LNCaP clone FGC (cell line): ENCODE results near the gene GRB10.

Experiments used
- DNase-seq: peaks from one replicate; pipeline ENCODE4 v3.0.0-alpha.2; 2011; ENCODE audit warnings: low read depth
- H3K4me3 ChIP-seq: 2 replicates; pipeline ENCODE4 v1.5.1; 2011; ENCODE audit warnings: mild to moderate bottlenecking, low read depth, low read length, control low read depth
- CTCF ChIP-seq: IDR thresholded peaks from 2 replicates; pipeline ENCODE4 v1.5.1; 2012; ENCODE audit warnings: mild to moderate bottlenecking; ENCODE audit not compliant: control insufficient read depth, insufficient read depth; ENCODE audit errors: extremely low read depth

Gene GRB10

GRCh38 chr7:50714857-50715256 lies 67.8 kb downstream of the GRB10 start:
- no peak overlapping the region for H3K4me3 ChIP-seq
- no peak for DNase-seq
- TF ChIP-seq CTCF = no peak

- TF ChIP-seq CTCF = no peak
- H3K4me3 ChIP-seq = no peak overlapping the region
- no peak for DNase-seq
Measured at GRCh38 chr7:50713123-50713965, 69.4 kb downstream of the GRB10 start.

- no peak overlapping the region for H3K4me3 ChIP-seq
- DNase-seq = no peak
- TF ChIP-seq CTCF = no peak
Measured at GRCh38 chr7:50712252-50713122, 70.2 kb downstream of the GRB10 start.

GRCh38 chr7:50711271-50712175 lies 71.2 kb downstream of the GRB10 start:
- H3K4me3 ChIP-seq = no peak overlapping the region
- no peak for TF ChIP-seq CTCF
- no peak for DNase-seq

- H3K4me3 ChIP-seq = no peak overlapping the region
- no peak for DNase-seq
- no peak for TF ChIP-seq CTCF
Measured at GRCh38 chr7:50710441-50711154, 72.1 kb downstream of the GRB10 start.

- TF ChIP-seq CTCF = no peak
- H3K4me3 ChIP-seq = no peak overlapping the region
- no peak for DNase-seq
Measured at GRCh38 chr7:50709151-50709550, 73.5 kb downstream of the GRB10 start.
